ENCODE measurements around the gene CALD1.

CALD1 gene

GRCh38 chr7:134893920-134894319, 114.5 kb downstream of the CALD1 start:
- peaks cover 38% of the 10 kb centered on the region for H3K36me3 Mint-ChIP-seq (ENCODE audit: low read depth)
- H3K4me1 Mint-ChIP-seq: peaks cover 57% of the 10 kb centered on the region
- peak overlapping the region; percentile 81 to 91 (median 90) for H3K4me3 Mint-ChIP-seq
- H3K27me3 Mint-ChIP-seq (ENCODE audit: low read depth): no peaks in the 10 kb centered on the region
- no peak for TF ChIP-seq CTCF (IDR thresholded peaks at IDR 0.05; ENCODE audit: unreplicated experiment in 3 of 3)
- H3K27ac Mint-ChIP-seq: peak overlapping the region; percentile 94 to 96 (median 95)
- peaks cover 14% of the 10 kb centered on the region for H3K9me3 Mint-ChIP-seq

- H3K9me3 Mint-ChIP-seq: peaks cover 14% of the 10 kb centered on the region
- no peaks in the 10 kb centered on the region for H3K27me3 Mint-ChIP-seq (ENCODE audit: low read depth)
- peaks cover 57% of the 10 kb centered on the region for H3K4me1 Mint-ChIP-seq
- H3K27ac Mint-ChIP-seq: peak overlapping the region in 1 of 3 experiments; percentile 13
- H3K36me3 Mint-ChIP-seq (ENCODE audit: low read depth): peaks cover 47% of the 10 kb centered on the region
- H3K4me3 Mint-ChIP-seq: peak overlapping the region in 1 of 3 experiments; percentile 35
- TF ChIP-seq CTCF (IDR thresholded peaks at IDR 0.05; ENCODE audit: unreplicated experiment in 3 of 3): no peak
Observed at GRCh38 chr7:134894928-134895327, 115.5 kb downstream of the CALD1 start.

GRCh38 chr7:134896073-134896472, 116.6 kb downstream of the CALD1 start:
- H3K9me3 Mint-ChIP-seq: peaks cover 14% of the 10 kb centered on the region

GRCh38 chr7:134897936-134898335, 118.5 kb downstream of the CALD1 start:
- Mint-ChIP-seq H3K36me3 (ENCODE audit: low read depth) (peaks cover 61% of the 10 kb centered on the region), H3K27ac (no peak overlapping the region), H3K9me3 (peaks cover 14% of the 10 kb centered on the region), H3K27me3 (ENCODE audit: low read depth) (no peaks in the 10 kb centered on the region), H3K4me3 (no peak overlapping the region), H3K4me1 (peaks cover 49% of the 10 kb centered on the region)
- no peak for TF ChIP-seq CTCF (IDR thresholded peaks at IDR 0.05; ENCODE audit: unreplicated experiment in 3 of 3)

More at GRCh38 chr7:134896073-134896472, 116.6 kb downstream of the CALD1 start:
- Mint-ChIP-seq H3K27me3 (ENCODE audit: low read depth) (no peaks in the 10 kb centered on the region), H3K4me1 (peaks cover 57% of the 10 kb centered on the region), H3K27ac (peak overlapping the region in 1 of 3 experiments; percentile 45), H3K4me3 (peak overlapping the region in 2 of 3 experiments; percentile 29 to 43), H3K36me3 (ENCODE audit: low read depth) (peaks cover 54% of the 10 kb centered on the region)
- no peak for TF ChIP-seq CTCF (IDR thresholded peaks at IDR 0.05; ENCODE audit: unreplicated experiment in 3 of 3)

GRCh38 chr7:134899729-134900128, 120.3 kb downstream of the CALD1 start:
- Mint-ChIP-seq H3K27me3 (ENCODE audit: low read depth) (no peaks in the 10 kb centered on the region), H3K9me3 (peaks cover 11% of the 10 kb centered on the region), H3K36me3 (ENCODE audit: low read depth) (peaks cover 52% of the 10 kb centered on the region), H3K27ac (peak overlapping the region in 1 of 3 experiments; percentile 18), H3K4me3 (no peak overlapping the region), H3K4me1 (peaks cover 39% of the 10 kb centered on the region)
- TF ChIP-seq CTCF (IDR thresholded peaks at IDR 0.05; ENCODE audit: unreplicated experiment in 3 of 3): no peak
